ENCODE results near the gene PAWR. TPM values are rescaled to one million over a fixed set of nuclear protein-coding genes. Genes with fewer than 3 reads are reported as not detected.

PAWR gene
- total and polyA plus RNA-seq, 8 donors, result 51.0 to 86.2 (median 68.3) TPM

DNA sequence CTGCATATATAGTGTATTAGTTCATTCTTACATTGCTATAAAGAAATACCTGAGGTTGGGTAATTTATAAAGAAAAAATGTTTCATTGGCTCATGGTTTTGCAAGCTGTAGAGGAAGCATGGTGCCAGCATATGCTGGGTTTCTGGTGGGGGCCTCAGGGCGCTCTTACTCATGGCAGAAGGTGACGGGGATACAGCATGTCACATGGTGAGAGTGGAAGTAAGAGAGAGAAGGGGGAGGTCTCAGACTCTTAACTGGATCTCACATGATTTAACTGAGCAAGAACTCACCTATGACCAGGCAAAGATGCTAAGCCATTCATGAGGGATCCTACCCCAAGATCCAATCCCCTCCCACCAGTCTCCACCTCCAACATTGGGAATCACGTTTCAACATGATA, 15.9 kb upstream of the PAWR start:
- ATAC-seq, result no peak
- Histone ChIP-seq H3K4me3 (no peak overlapping the region), H3K27ac (no peak overlapping the region), H3K4me1 (no peaks in the 10 kb centered on the region), H3K9me3 (peaks cover 0 to 2% of the 10 kb centered on the region in 2 donors), H3K36me3 (no peaks in the 10 kb centered on the region), H3K27me3 (peaks cover 0 to 12% of the 10 kb centered on the region in 2 donors)
- intact Hi-C loops (cut with DNase I), result no loop called here
- TF ChIP-seq, protein P1, sequence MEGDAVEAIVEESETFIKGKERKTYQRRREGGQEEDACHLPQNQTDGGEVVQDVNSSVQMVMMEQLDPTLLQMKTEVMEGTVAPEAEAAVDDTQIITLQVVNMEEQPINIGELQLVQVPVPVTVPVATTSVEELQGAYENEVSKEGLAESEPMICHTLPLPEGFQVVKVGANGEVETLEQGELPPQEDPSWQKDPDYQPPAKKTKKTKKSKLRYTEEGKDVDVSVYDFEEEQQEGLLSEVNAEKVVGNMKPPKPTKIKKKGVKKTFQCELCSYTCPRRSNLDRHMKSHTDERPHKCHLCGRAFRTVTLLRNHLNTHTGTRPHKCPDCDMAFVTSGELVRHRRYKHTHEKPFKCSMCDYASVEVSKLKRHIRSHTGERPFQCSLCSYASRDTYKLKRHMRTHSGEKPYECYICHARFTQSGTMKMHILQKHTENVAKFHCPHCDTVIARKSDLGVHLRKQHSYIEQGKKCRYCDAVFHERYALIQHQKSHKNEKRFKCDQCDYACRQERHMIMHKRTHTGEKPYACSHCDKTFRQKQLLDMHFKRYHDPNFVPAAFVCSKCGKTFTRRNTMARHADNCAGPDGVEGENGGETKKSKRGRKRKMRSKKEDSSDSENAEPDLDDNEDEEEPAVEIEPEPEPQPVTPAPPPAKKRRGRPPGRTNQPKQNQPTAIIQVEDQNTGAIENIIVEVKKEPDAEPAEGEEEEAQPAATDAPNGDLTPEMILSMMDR (IDR thresholded peaks at IDR 0.05), result no peak
- no peak for DNase-seq

DNA sequence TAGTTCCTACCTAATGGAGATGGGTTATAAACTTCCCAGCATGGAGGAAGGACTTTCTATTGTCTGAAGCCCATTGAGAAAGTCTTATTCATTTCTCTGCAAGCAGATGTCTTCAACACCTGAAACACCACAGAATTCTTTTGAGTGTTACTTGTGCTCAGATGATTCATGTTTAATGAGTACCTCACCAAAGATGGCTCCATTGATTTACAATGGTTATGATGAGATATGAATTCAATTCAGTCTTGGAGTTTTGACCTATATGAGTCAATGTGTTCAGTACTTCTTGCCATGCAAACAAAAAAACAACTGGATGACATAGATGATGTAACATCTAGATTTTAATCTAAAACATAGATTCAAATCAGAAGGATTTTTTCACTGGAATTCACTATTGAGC, 15.4 kb upstream of the PAWR start:
- peaks cover 0 to 8% of the 10 kb centered on the region in 2 donors for H3K27me3 ChIP-seq
- no peak overlapping the region for H3K27ac ChIP-seq
- intact Hi-C loops (cut with DNase I), result no loop called here
- no peaks in the 10 kb centered on the region for H3K36me3 ChIP-seq
- DNase-seq, result no peak
- H3K4me3 ChIP-seq, result no peak overlapping the region
- no peak for ATAC-seq
- no peaks in the 10 kb centered on the region for H3K4me1 ChIP-seq
- H3K9me3 ChIP-seq, result peaks cover 0 to 2% of the 10 kb centered on the region in 2 donors
- TF ChIP-seq, protein P1 (IDR thresholded peaks at IDR 0.05), result no peak

DNA sequence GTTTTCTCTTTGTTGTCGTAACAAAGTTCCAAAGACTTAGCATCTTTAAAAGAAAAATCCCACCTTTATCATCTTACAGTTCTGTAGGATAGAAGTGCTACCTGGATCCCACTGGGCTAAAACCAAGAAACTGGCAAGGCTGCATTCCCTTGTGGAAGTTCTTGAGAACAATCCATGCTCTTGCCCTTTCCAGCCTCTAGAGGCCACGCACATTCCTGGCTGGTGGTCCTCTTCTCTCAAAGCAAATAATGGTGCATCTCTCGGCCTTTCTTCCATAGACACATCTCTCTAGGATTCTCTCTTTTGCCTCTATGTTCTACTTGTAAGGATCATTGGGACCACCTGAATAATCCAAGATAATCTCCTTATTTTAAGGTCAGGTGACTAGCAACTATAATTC, 8.2 kb upstream of the PAWR start:
- ATAC-seq, result no peak
- H3K27me3 ChIP-seq, result no peaks in the 10 kb centered on the region
- intact Hi-C loops (cut with DNase I), result no loop called here
- no peak overlapping the region for H3K4me3 ChIP-seq
- no peaks in the 10 kb centered on the region for H3K9me3 ChIP-seq
- no peak overlapping the region for H3K27ac ChIP-seq
- no peaks in the 10 kb centered on the region for H3K4me1 ChIP-seq
- no peak for DNase-seq
- no peaks in the 10 kb centered on the region for H3K36me3 ChIP-seq
- TF ChIP-seq, protein P1 (IDR thresholded peaks at IDR 0.05), result no peak

DNA sequence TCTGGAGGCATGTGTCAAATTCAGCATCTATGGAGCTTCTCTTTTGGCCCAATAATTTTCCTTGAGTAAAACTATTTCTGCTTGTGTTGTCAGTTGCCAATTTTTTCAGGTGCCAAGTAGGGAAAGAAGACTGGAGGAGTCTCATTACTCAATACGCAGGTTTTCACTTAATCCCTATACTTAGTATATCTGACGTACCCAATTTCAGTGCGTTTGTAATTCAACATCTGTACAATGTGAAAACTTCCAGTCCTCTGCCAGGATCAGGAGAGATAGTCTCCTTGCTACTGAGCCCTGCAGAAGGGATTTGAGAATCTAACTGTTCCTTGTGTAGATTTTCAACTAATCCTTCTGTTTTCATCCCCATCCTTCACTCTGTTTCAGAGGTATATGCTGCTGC, 5.7 kb upstream of the PAWR start:
- DNase-seq, result no peak
- H3K27me3 ChIP-seq, result peaks cover 0 to 21% of the 10 kb centered on the region in 2 donors
- TF ChIP-seq, protein P1 (IDR thresholded peaks at IDR 0.05), result no peak

DNA sequence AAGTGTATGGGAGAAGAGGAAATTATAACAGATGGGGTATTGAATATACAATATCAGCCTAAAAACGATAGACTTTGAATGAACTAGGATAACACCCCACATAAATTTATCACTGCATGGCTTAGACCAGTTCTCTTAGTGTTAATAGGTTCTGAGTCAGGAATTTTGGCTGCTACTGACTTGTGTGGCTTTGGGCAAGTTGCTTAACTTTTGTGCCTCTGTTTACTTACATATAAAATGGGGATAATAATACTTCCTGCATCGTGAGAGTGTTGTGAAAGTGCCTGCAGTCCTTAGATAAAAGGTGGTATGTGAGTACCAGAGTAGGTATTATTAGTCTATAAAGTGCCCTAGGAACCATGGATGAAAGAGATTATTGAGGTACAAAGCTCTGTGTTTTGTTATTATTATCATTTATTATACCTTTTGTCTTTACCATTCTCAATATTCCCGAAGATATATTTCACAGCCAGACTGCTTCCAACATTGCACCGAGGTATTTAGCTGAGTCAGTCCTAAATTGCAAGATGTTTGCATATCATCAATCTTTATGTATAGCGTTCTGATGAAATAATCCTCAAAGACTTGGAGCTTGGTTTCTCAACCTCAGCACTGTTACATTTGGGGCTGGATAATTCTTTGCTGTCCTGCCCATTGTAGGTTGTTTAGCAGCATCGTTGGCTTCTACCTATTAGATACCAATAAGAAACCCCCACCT, 2.3 kb upstream of the PAWR start:
- H3K9me3 ChIP-seq, result no peaks in the 10 kb centered on the region
- ATAC-seq, result no peak
- H3K36me3 ChIP-seq, result no peaks in the 10 kb centered on the region
- H3K27ac ChIP-seq, result peak overlapping the region in 1 of 2 donors; percentile 76
- intact Hi-C loops (cut with DNase I), result no loop called here
- TF ChIP-seq, protein P1 (IDR thresholded peaks at IDR 0.05), result no peak
- peaks cover 0 to 47% of the 10 kb centered on the region in 2 donors for H3K27me3 ChIP-seq
- no peak overlapping the region for H3K4me3 ChIP-seq
- no peak for DNase-seq
- peaks cover 9 to 27% of the 10 kb centered on the region in 2 donors for H3K4me1 ChIP-seq

More for the DNA sequence above, 5.7 kb upstream of the PAWR start:
- ATAC-seq, result no peak
- no peak overlapping the region for H3K27ac ChIP-seq
- H3K9me3 ChIP-seq, result no peaks in the 10 kb centered on the region
- no peak overlapping the region for H3K4me3 ChIP-seq
- intact Hi-C loops (cut with DNase I), result no loop called here
- H3K36me3 ChIP-seq, result no peaks in the 10 kb centered on the region
- H3K4me1 ChIP-seq, result peaks cover 9% of the 10 kb centered on the region in 2 donors

All from left lung (tissue), 10 donors.